GM12872 (cell line): ENCODE results near the gene DHRS13.

ENCODE experiments used
- TF ChIP-seq, protein P1 (sequence below): IDR thresholded peaks from 3 replicates; pipeline ENCODE4 v1.5.1; 2011; ENCODE audit warnings: low read depth, mild to moderate bottlenecking, low read length, moderate library complexity; ENCODE audit not compliant: insufficient read depth

Gene DHRS13

DNA sequence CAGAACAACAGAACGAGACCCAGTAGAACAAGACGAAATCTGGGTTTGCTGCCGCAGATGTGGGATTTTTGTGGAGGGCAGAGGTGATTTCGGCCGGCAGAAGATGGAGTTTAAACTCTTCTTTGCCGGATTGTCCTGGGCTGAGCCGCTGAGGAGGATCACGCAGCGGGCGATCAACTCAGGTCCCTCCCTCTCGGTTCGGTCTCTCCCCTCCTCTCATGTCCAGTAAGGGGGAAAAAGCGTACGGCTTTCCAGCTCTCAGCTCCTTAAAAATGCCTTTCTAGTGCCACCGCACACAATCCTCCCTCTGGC, 46.0 kb upstream of the DHRS13 start:
- TF ChIP-seq, protein P1, sequence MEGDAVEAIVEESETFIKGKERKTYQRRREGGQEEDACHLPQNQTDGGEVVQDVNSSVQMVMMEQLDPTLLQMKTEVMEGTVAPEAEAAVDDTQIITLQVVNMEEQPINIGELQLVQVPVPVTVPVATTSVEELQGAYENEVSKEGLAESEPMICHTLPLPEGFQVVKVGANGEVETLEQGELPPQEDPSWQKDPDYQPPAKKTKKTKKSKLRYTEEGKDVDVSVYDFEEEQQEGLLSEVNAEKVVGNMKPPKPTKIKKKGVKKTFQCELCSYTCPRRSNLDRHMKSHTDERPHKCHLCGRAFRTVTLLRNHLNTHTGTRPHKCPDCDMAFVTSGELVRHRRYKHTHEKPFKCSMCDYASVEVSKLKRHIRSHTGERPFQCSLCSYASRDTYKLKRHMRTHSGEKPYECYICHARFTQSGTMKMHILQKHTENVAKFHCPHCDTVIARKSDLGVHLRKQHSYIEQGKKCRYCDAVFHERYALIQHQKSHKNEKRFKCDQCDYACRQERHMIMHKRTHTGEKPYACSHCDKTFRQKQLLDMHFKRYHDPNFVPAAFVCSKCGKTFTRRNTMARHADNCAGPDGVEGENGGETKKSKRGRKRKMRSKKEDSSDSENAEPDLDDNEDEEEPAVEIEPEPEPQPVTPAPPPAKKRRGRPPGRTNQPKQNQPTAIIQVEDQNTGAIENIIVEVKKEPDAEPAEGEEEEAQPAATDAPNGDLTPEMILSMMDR = no peak

DNA sequence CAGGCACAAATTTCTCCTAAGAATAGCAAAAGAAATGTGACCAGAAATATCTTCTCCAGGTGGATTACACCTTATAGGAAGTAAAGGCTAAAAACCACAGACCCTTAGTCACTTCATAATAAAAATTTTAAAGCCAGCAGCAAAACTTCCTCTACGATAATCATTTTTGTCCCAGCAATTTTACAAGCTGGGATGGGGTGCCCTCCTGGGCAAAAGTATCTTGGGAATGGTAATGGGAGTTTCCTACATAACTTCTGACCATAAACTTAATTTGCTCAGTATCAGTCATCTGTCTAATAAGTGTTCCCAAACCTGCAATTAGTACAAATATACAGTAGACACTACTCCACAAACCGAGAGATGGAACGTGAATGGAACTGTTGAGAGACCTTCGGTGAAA, 45.5 kb upstream of the DHRS13 start:
- TF ChIP-seq, protein P1 = no peak

- TF ChIP-seq, protein P1 = no peak
Measured at GRCh38 chr17:28947639-28948038, 44.8 kb upstream of the DHRS13 start.

DNA sequence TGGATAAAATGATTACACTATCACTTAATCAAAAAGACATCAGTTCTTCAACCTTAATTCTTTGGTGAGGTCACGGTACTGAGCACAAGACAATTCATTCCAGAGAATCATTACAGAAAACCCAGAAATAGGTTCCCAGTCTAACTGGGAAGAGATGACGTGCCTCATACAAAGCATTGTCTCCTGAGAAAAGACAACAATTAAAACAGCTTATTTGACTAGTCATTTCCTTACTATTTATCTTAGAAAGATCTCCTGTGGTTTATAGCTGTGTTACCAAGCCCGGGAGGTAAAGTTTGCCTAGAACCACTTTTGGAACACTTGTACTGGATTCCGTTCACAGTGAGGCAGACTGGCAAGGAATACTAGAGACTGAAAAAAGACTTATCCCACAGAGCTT, 43.4 kb upstream of the DHRS13 start:
- TF ChIP-seq, protein P1 = no peak

GRCh38 chr17:28944862-28945741, 42.2 kb upstream of the DHRS13 start:
- TF ChIP-seq, protein P1 = no peak

- TF ChIP-seq, protein P1 = no peak
Measured at GRCh38 chr17:28944343-28944742, 41.5 kb upstream of the DHRS13 start.

DNA sequence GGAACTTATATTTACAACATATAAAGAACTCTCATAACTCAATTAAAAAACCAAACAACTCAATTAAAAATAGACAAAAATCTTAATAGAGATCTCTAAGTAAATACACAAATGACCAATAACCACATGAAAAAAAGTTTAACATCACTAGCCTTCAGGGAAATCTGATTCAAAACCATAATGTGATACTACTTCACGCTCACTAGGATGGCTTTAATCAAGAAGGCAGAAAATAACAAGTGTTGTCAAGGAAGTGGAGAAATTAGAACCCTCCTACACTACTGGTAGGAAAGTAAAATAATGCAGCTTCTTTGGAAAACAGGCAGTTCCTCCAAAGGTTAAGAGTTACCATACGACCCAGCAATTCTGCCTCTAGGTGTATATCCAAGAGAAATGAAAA, 40.0 kb upstream of the DHRS13 start:
- TF ChIP-seq, protein P1 = no peak
